ENCODE measurements around the gene PROX2.

GRCh38 chr14:74905595-74906142, 29.7 kb upstream of the PROX2 start:
- peak; percentile 86 to 99 (median 95) for TF ChIP-seq CTCF (optimal IDR thresholded peaks at IDR 0.05 in 1 of 3, IDR thresholded peaks at IDR 0.05 in 1 of 3, conservative IDR thresholded peaks at IDR 0.05 in 1 of 3; ENCODE audit: extremely low read depth in 1 of 3, insufficient read depth in 2 of 3, low read length in 3 of 3)
- no peak for TF ChIP-seq EZH2 (IDR thresholded peaks at IDR 0.05; ENCODE audit: low read length)
